HCT116 (cell line): ENCODE data around the gene DAPK3.
"Not testable (repeated sequence)": the region's sequence is repeated elsewhere in the genome, so short reads cannot be mapped to it uniquely, and the experiment has no call there.

Experiments
- EZH2 ChIP-seq: fragments of 200-600 bp; sonication (generic); IDR thresholded peaks from 2 replicates; pipeline ENCODE4 v1.6.1; 2017; ENCODE audit warnings: antibody characterized with exemption, mixed run types
- MAX ChIP-seq: IDR thresholded peaks from 2 replicates; pipeline ENCODE4 v1.6.1; 2012
- POLR2AphosphoS5 ChIP-seq: IDR thresholded peaks from 2 replicates; pipeline ENCODE4 v1.6.1; 2011; ENCODE audit warnings: mild to moderate bottlenecking, low read depth, low read length, moderate library complexity
- REST ChIP-seq: IDR thresholded peaks from 2 replicates; pipeline ENCODE4 v1.6.1; 2012; ENCODE audit warnings: low read depth
- YY1 ChIP-seq: IDR thresholded peaks from 2 replicates; pipeline ENCODE4 v1.6.1; 2011; ENCODE audit warnings: low read length, low read depth, moderate library complexity, mild to moderate bottlenecking; ENCODE audit not compliant: insufficient replicate concordance; ENCODE audit errors: extremely low read depth
- TF ChIP-seq, protein P1 (sequence below), 3 experiments: fragments of 200-600 bp in 1 of 3; sonication (generic) in 1 of 3; IDR thresholded peaks in 2 of 3; conservative IDR thresholded peaks in 1 of 3; 2 replicates each; pipeline ENCODE4 v1.5.1; 2012 to 2017; ENCODE audit warnings: low read depth in 2 of 3, low read length in 2 of 3, antibody characterized with exemption in 1 of 3, borderline replicate concordance in 1 of 3, control low read depth in 1 of 3, mild to moderate bottlenecking in 1 of 3, mixed read lengths in 1 of 3, mixed run types in 1 of 3, moderate library complexity in 1 of 3; ENCODE audit not compliant: insufficient read depth in 1 of 3

- TF ChIP-seq, protein P1, sequence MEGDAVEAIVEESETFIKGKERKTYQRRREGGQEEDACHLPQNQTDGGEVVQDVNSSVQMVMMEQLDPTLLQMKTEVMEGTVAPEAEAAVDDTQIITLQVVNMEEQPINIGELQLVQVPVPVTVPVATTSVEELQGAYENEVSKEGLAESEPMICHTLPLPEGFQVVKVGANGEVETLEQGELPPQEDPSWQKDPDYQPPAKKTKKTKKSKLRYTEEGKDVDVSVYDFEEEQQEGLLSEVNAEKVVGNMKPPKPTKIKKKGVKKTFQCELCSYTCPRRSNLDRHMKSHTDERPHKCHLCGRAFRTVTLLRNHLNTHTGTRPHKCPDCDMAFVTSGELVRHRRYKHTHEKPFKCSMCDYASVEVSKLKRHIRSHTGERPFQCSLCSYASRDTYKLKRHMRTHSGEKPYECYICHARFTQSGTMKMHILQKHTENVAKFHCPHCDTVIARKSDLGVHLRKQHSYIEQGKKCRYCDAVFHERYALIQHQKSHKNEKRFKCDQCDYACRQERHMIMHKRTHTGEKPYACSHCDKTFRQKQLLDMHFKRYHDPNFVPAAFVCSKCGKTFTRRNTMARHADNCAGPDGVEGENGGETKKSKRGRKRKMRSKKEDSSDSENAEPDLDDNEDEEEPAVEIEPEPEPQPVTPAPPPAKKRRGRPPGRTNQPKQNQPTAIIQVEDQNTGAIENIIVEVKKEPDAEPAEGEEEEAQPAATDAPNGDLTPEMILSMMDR (IDR thresholded peaks at IDR 0.05 in 2 of 3, conservative IDR thresholded peaks at IDR 0.05 in 1 of 3; ENCODE audit: borderline replicate concordance in 1 of 3, insufficient read depth in 1 of 3, low read depth in 2 of 3, low read length in 2 of 3), result not testable (repeated sequence)
- not testable (repeated sequence) for TF ChIP-seq MAX, POLR2AphosphoS5, EZH2, REST, YY1
Observed at GRCh38 chr19:3955276-3955675, 15.6 kb downstream of the DAPK3 start.
